ENCODE data around the gene CREBBP. TPM values are rescaled to one million over a fixed set of nuclear protein-coding genes. Genes with fewer than 3 reads are reported as not detected.

Gene CREBBP
- polyA plus RNA-seq, 2 of the 4 experiments (the other 2 are of a cell fraction): 8.0 to 13.4 TPM

- DNase-seq (ENCODE audit: low read depth in 1 of 2, low spot score in 1 of 2): no peak
- no peak for FAIRE-seq
- TF ChIP-seq ATOH8 (CRISPR knock-in tag; IDR thresholded peaks at IDR 0.05; ENCODE audit: low read depth) (no peak), NFE2L2 (conservative IDR thresholded peaks at IDR 0.05; ENCODE audit: low read length) (no peak), CHD2 (IDR thresholded peaks at IDR 0.05; ENCODE audit: low read length, partially characterized antibody) (no peak), TFCP2L1 (CRISPR knock-in tag; IDR thresholded peaks at IDR 0.05) (no peak), PHF8 (IDR thresholded peaks at IDR 0.05; ENCODE audit: borderline replicate concordance, low read depth) (no peak), KDM5A (IDR thresholded peaks at IDR 0.05) (no peak), CBX2 (IDR thresholded peaks at IDR 0.05; ENCODE audit: borderline replicate concordance, low read depth) (no peak), NR3C1 (IDR thresholded peaks at IDR 0.05) (no peak), ZSCAN20 (CRISPR knock-in tag; IDR thresholded peaks at IDR 0.05) (no peak), MAX (IDR thresholded peaks at IDR 0.05) (no peak), EHMT2 (IDR thresholded peaks at IDR 0.05; ENCODE audit: low read depth) (no peak), HDAC2 (IDR thresholded peaks at IDR 0.05) (no peak), RCOR1 (IDR thresholded peaks at IDR 0.05; ENCODE audit: low read depth, low read length) (no peak), RAD21 (conservative IDR thresholded peaks at IDR 0.05 in 1 of 2, IDR thresholded peaks at IDR 0.05 in 1 of 2) (no peak), SMC3 (IDR thresholded peaks at IDR 0.05) (no peak)
- CTCF ChIA-PET: no interaction called here
- Histone ChIP-seq H3K9me3 (no peaks in the 10 kb centered on the region), H3K4me3 (no peak overlapping the region), H3K4me2 (no peak overlapping the region), H3K4me1 (no peaks in the 10 kb centered on the region), H3K27ac (no peak overlapping the region)
- ATAC-seq: no peak
- WGBS (ENCODE audit: missing lambda C conversion rate): 93% methylated on average over 8 of the region's 8 CpGs
- POLR2A ChIA-PET: no interaction called here
These were observed 81.7 kb downstream of the CREBBP start for GRCh38 chr16:3798838-3799237.

- no peak overlapping the region for H3K27ac ChIP-seq
- ChIA-PET POLR2A (no interaction called here), CTCF (no interaction called here)
- H3K4me3 ChIP-seq: no peak overlapping the region
- no peak for TF ChIP-seq HOXB13 (CRISPR knock-in tag; IDR thresholded peaks at IDR 0.05; ENCODE audit: low read depth)
- no peak for TF ChIP-seq FOXS1 (CRISPR knock-in tag; IDR thresholded peaks at IDR 0.05)
- TF ChIP-seq NR3C1 (IDR thresholded peaks at IDR 0.05): no peak
- TF ChIP-seq ZC3H11A (IDR thresholded peaks at IDR 0.05): no peak
- no peak for TF ChIP-seq HMGXB4 (CRISPR knock-in tag; IDR thresholded peaks at IDR 0.05; ENCODE audit: borderline replicate concordance)
- no peak for TF ChIP-seq JUN (IDR thresholded peaks at IDR 0.05)
- no peak for TF ChIP-seq HDAC2 (IDR thresholded peaks at IDR 0.05)
- TF ChIP-seq CHD2 (IDR thresholded peaks at IDR 0.05; ENCODE audit: low read length, partially characterized antibody): no peak
- TF ChIP-seq BCL3 (IDR thresholded peaks at IDR 0.05): no peak
- TF ChIP-seq FOSL2 (IDR thresholded peaks at IDR 0.05): no peak
- TF ChIP-seq FOSL2 (CRISPR knock-in tag; IDR thresholded peaks at IDR 0.05): no peak
- no peak for TF ChIP-seq ESRRA (IDR thresholded peaks at IDR 0.05; ENCODE audit: borderline replicate concordance, low read length)
- TF ChIP-seq SMC3 (IDR thresholded peaks at IDR 0.05): no peak
- no peak for TF ChIP-seq BHLHE40 (IDR thresholded peaks at IDR 0.05; ENCODE audit: low read depth, low read length)
- no peak for TF ChIP-seq RAD21 (conservative IDR thresholded peaks at IDR 0.05 in 1 of 2, IDR thresholded peaks at IDR 0.05 in 1 of 2)
- no peak for TF ChIP-seq E2F6 (IDR thresholded peaks at IDR 0.05; ENCODE audit: borderline replicate concordance, low read depth)
- no peak for TF ChIP-seq RNF2 (IDR thresholded peaks at IDR 0.05; ENCODE audit: borderline replicate concordance, low read depth)
- TF ChIP-seq EHMT2 (IDR thresholded peaks at IDR 0.05; ENCODE audit: low read depth): no peak
- no peak for TF ChIP-seq MYC (IDR thresholded peaks at IDR 0.05; ENCODE audit: borderline replicate concordance, low read length)
- FAIRE-seq: no peak
- WGBS (ENCODE audit: missing lambda C conversion rate): 80% methylated on average over 10 of the region's 10 CpGs
- H3K9me3 ChIP-seq: no peaks in the 10 kb centered on the region
- H3K4me1 ChIP-seq: no peaks in the 10 kb centered on the region
- DNase-seq (ENCODE audit: low read depth in 1 of 2, low spot score in 1 of 2): no peak
- no peak for ATAC-seq
- no peak overlapping the region for H3K4me2 ChIP-seq
These were observed 82.4 kb downstream of the CREBBP start for GRCh38 chr16:3797904-3798811.

Data from A549 (cell line).